EL (cell line): ENCODE measurements around the gene TMEM91.
A peak's percentile ranks its signal among the peaks of the same experiment; 100 is the strongest.
"Not testable (repeated sequence)": the region's sequence is repeated elsewhere in the genome, so short reads cannot be mapped to it uniquely, and the experiment has no call there.

Experiments
- DNase-seq: peaks from one replicate; pipeline ENCODE4 v3.0.0-alpha.2; 2016

Gene TMEM91

GRCh38 chr19:41381536-41381935, 5.2 kb downstream of the TMEM91 start:
- not testable (repeated sequence) for DNase-seq

GRCh38 chr19:41384351-41384750, 8.0 kb downstream of the TMEM91 start:
- no peak for DNase-seq

- DNase-seq, result no peak
These were observed 10.1 kb downstream of the TMEM91 start for GRCh38 chr19:41386442-41386841.

GRCh38 chr19:41391618-41392017, 15.3 kb downstream of the TMEM91 start:
- DNase-seq, result no peak

- no peak for DNase-seq
These were observed 16.4 kb downstream of the TMEM91 start for GRCh38 chr19:41392775-41393174.

- DNase-seq, result no peak
These were observed 19.0 kb downstream of the TMEM91 start for GRCh38 chr19:41395355-41395754.

GRCh38 chr19:41397086-41398049, 21.0 kb downstream of the TMEM91 start, which contains the start of the genes BCKDHA and EXOSC5:
Gene BCKDHA, plus strand, starts transcription at chr19:41397818. Its CDS starts 10 bp downstream, at chr19:41397828.
Gene EXOSC5, minus strand, starts transcription at chr19:41397359. Its CDS starts 31 bp downstream, at chr19:41397328.
- peak; percentile 100 for DNase-seq

- DNase-seq, result no peak
These were observed 21.7 kb downstream of the TMEM91 start for GRCh38 chr19:41398050-41398418.

GRCh38 chr19:41398598-41398997, 22.3 kb downstream of the TMEM91 start:
- DNase-seq, result no peak

- DNase-seq, result no peak
These were observed 22.8 kb downstream of the TMEM91 start for GRCh38 chr19:41399091-41399490.

- DNase-seq, result no peak
These were observed 23.2 kb downstream of the TMEM91 start for GRCh38 chr19:41399525-41399924.

GRCh38 chr19:41401483-41401882, 25.1 kb downstream of the TMEM91 start:
- DNase-seq, result no peak

- no peak for DNase-seq
These were observed 25.7 kb downstream of the TMEM91 start for GRCh38 chr19:41402010-41402409.

- DNase-seq, result no peak
These were observed 27.0 kb downstream of the TMEM91 start for GRCh38 chr19:41403181-41403970.

- no peak for DNase-seq
These were observed 29.4 kb downstream of the TMEM91 start for GRCh38 chr19:41405776-41406175.

GRCh38 chr19:41407271-41407670, 30.9 kb downstream of the TMEM91 start:
- no peak for DNase-seq

GRCh38 chr19:41408256-41408655, 31.9 kb downstream of the TMEM91 start:
- DNase-seq, result no peak

GRCh38 chr19:41408846-41409245, 32.5 kb downstream of the TMEM91 start:
- not testable (repeated sequence) for DNase-seq

- peak; percentile 42 for DNase-seq
These were observed 33.0 kb downstream of the TMEM91 start for GRCh38 chr19:41409288-41409687.

GRCh38 chr19:41410336-41411054, 34.2 kb downstream of the TMEM91 start:
- DNase-seq, result no peak

GRCh38 chr19:41411100-41411967, 35.0 kb downstream of the TMEM91 start:
- DNase-seq, result no peak

GRCh38 chr19:41411968-41412265, 35.6 kb downstream of the TMEM91 start:
- no peak for DNase-seq
